ENCODE results near the gene RPL14.

Gene RPL14

GRCh38 chr3:40463579-40463978 is 6.4 kb downstream of the RPL14 start:
- H3K9me3 ChIP-seq = no peaks in the 10 kb centered on the region
- H3K36me3 ChIP-seq = peaks cover 52 to 71% (median 61%) of the 10 kb centered on the region in 3 donors
- no peak for TF ChIP-seq CTCF (IDR thresholded peaks at IDR 0.05)
- no peaks in the 10 kb centered on the region for H3K27me3 ChIP-seq
- no peak overlapping the region for H3K27ac ChIP-seq
- no peak overlapping the region for H3K4me3 ChIP-seq
- peaks cover 0 to 12% (median 9%) of the 10 kb centered on the region in 4 donors for H3K4me1 ChIP-seq
- intact Hi-C loops (cut with DNase I; ENCODE audit: low total_unique reads) = no loop called here
- no peak for DNase-seq

- H3K9me3 ChIP-seq = no peaks in the 10 kb centered on the region
- H3K4me1 ChIP-seq = peaks cover 0 to 2% (median 0%) of the 10 kb centered on the region in 4 donors
- TF ChIP-seq CTCF (IDR thresholded peaks at IDR 0.05) = no peak
- H3K27me3 ChIP-seq = no peaks in the 10 kb centered on the region
- DNase-seq = no peak
- intact Hi-C loops (cut with DNase I; ENCODE audit: low total_unique reads) = no loop called here
- H3K27ac ChIP-seq = no peak overlapping the region
- H3K36me3 ChIP-seq = peaks cover 43 to 62% (median 51%) of the 10 kb centered on the region in 3 donors
- no peak overlapping the region for H3K4me3 ChIP-seq
Measured at GRCh38 chr3:40464339-40465110, 7.4 kb downstream of the RPL14 start.

- Histone ChIP-seq H3K4me3 (no peak overlapping the region), H3K9me3 (no peaks in the 10 kb centered on the region), H3K4me1 (peaks cover 0 to 2% (median 0%) of the 10 kb centered on the region in 4 donors), H3K27ac (no peak overlapping the region), H3K27me3 (no peaks in the 10 kb centered on the region), H3K36me3 (peaks cover 39 to 57% (median 46%) of the 10 kb centered on the region in 3 donors)
- no peak for DNase-seq
- intact Hi-C loops (cut with DNase I; ENCODE audit: low total_unique reads) = no loop called here
- no peak for TF ChIP-seq CTCF (IDR thresholded peaks at IDR 0.05)
Measured at GRCh38 chr3:40465111-40465407, 7.9 kb downstream of the RPL14 start.

GRCh38 chr3:40465456-40465855 is 8.3 kb downstream of the RPL14 start:
- peaks cover 0 to 2% (median 0%) of the 10 kb centered on the region in 4 donors for H3K4me1 ChIP-seq
- no peaks in the 10 kb centered on the region for H3K27me3 ChIP-seq
- no peaks in the 10 kb centered on the region for H3K9me3 ChIP-seq
- intact Hi-C loops (cut with DNase I; ENCODE audit: low total_unique reads) = no loop called here
- H3K4me3 ChIP-seq = no peak overlapping the region
- DNase-seq = no peak
- H3K36me3 ChIP-seq = peaks cover 35 to 53% (median 42%) of the 10 kb centered on the region in 3 donors
- TF ChIP-seq CTCF (IDR thresholded peaks at IDR 0.05) = no peak
- no peak overlapping the region for H3K27ac ChIP-seq

GRCh38 chr3:40468018-40468417 is 10.9 kb downstream of the RPL14 start:
- H3K27ac ChIP-seq = no peak overlapping the region
- H3K27me3 ChIP-seq = no peaks in the 10 kb centered on the region
- H3K4me1 ChIP-seq = no peaks in the 10 kb centered on the region
- H3K36me3 ChIP-seq = peaks cover 9 to 27% (median 17%) of the 10 kb centered on the region in 3 donors
- no peaks in the 10 kb centered on the region for H3K9me3 ChIP-seq
- no peak for TF ChIP-seq CTCF (IDR thresholded peaks at IDR 0.05)
- no peak overlapping the region for H3K4me3 ChIP-seq
- intact Hi-C loops (cut with DNase I; ENCODE audit: low total_unique reads) = no loop called here
- no peak for DNase-seq
